ENCODE measurements around the gene METTL25.

- TF ChIP-seq CTCF (IDR thresholded peaks at IDR 0.05) (no peak), POLR2A (IDR thresholded peaks at IDR 0.05) (no peak)
Measured at GRCh38 chr12:82357845-82358199, 507 bp upstream of the METTL25 start.
